HT-29 (cell line): ENCODE data around the gene SH3RF3. TPM values are rescaled to one million over a fixed set of nuclear protein-coding genes. Genes with fewer than 3 reads are reported as not detected.

Experiments used
- DNase-seq: peaks from one replicate; pipeline ENCODE4 v3.0.0-alpha.2; 2015; ENCODE audit warnings: low spot score
- total RNA-seq: library from RNA; depleted of rRNA; stranded (reverse); fragments of >200 nt; shearing (Covaris generic); gene quantifications from 2 replicates; pipeline ENCODE4 v1.2.3, GENCODE V29; 2014

SH3RF3 gene
- total RNA-seq, 1 experiment from 2014 or later, result 0.05 TPM

DNA sequence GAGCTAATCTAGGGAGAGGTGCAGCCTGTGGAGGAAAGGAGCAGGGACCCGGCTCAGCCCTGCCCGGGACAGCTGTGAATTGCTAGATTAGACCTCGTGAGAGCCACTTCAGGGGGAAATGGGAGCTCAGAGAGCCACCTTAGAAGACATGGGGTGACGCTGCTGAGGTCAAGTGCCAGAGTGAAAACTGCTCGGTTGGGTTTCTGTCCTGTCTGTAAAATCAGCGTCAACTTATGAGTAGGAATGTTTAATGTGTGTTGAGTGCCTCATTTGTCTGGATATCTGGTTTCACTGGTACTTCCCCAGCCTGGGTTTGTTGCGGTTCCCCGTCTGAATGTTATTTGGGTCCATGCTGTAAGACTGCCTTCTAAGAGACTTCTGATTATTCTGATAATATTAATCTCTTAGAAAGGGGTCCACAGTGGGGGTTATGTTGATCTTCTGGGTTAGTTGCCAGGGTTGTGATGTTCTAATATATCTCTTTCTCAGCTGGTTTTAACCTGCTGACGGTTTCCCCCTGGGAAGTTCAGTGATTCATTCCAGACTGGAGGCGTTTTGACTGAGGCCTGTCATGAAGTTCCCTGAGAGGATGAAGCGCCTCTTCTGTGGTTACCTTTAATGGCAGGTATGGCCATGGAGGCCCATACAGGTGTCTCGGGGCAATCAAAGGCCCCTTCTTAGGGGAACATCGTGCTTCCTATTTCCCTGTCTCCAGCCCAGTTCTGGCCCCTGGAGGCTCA is 175.9 kb downstream of the SH3RF3 start:
- no peak for DNase-seq

DNA sequence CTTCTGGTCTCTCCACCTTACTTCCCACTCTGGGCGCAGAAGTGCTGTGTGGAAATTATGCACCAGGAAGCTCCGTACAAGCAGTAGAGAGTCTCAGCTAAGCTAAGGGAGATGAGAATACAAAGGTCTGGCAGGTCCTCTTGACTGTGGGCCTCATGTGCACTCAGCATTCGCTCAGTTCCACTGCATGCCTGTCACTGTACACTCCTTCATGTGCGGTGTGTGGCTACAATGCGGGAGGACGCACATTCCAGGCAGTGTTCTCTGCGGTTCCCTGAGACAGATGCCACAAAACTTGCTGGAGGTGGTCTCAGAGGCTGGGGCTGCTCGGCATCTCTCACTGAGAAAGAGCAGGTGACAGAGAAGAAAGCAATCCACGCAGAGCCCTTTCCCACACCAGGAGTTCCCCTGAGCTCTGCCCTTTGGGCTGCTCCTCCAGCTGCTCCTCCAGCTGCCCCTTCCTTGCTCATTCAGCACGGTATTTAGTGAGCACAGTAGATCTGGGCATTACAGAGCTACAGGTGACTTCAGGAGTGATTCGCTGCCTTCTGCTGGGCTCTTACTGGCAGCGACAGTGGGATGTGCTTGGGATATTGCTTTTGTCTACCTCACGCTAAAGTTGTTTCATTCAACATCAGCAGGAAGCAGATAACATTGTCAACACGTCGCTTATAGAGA is 176.6 kb downstream of the SH3RF3 start:
- DNase-seq, result no peak

- no peak for DNase-seq
Measured at GRCh38 chr2:109306190-109306589, 177.2 kb downstream of the SH3RF3 start.

- DNase-seq, result no peak
Measured at GRCh38 chr2:109311771-109312170, 182.8 kb downstream of the SH3RF3 start.

- DNase-seq, result no peak
Measured at GRCh38 chr2:109312902-109313301, 183.9 kb downstream of the SH3RF3 start.

GRCh38 chr2:109313343-109313742 is 184.3 kb downstream of the SH3RF3 start:
- no peak for DNase-seq

GRCh38 chr2:109316091-109316490 is 187.1 kb downstream of the SH3RF3 start:
- DNase-seq, result no peak

DNA sequence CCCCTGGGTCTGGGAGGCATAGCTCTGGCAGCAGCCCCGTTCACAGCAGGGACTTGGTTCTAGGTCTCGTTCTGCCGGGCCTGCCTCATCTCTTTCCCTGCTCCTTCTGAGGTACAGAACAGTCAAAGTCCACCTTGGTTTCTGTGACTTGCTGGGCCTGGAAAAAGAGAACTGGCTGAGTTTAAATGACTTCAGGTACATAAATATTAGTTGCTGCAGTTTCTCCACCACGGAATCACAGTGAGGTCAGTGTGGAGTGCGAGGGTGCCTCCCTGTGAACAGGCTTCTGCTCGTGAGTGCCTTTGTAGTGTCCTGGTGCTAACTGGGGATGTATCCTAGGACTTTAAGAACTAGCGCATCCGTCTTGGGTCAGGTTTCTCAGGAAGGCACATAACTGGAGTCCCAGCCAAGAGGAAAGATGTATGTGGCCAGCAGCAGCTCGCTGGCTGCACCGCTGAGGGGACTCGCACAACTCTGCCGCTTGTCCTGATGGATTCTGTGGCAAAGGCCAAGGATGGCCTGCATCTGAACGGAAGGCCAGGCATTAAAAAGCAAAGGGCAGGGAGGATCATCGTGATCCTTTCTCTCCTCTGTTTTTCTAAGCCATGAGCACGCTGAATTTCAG is 188.6 kb downstream of the SH3RF3 start:
- no peak for DNase-seq

DNA sequence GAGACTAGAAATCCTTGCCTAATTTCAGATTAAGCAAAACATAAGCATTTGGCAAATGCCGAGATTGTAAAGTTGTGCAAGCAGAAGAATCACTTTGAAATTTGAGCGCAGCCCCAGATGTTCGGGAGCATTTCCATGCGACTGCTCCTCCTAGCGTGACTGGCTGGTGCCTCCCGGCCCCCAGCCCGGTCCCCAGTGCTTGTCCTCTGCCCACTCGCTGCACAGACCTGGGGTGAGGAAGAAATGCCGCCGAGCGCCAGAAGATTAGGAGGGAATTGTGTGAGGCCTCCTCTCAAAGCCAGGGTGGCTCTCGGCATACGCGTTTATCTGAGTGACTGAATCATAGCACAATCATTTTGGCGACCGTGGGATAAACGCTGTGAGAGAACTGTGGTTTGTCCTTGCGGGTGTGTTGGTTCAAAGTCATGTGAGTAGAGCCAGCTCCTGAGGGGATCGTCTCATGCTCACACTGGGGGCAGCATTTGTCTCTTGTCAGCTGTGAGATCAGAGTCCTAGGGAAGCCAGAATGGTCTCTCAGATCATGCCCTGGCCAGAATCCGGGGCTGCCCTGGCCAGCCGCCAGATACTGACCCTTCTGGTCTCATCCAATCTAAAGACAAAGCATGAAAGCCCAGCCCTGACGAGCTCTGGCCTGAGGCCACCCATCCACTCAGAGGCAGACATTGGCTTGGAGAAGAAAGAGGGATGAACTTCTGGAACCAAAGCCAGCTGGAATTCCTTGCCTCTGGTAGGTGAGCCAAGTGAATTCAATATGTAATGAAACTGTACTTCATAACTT is 189.3 kb downstream of the SH3RF3 start:
- DNase-seq, result no peak

- no peak for DNase-seq
Measured at GRCh38 chr2:109318949-109319342, 189.9 kb downstream of the SH3RF3 start.

DNA sequence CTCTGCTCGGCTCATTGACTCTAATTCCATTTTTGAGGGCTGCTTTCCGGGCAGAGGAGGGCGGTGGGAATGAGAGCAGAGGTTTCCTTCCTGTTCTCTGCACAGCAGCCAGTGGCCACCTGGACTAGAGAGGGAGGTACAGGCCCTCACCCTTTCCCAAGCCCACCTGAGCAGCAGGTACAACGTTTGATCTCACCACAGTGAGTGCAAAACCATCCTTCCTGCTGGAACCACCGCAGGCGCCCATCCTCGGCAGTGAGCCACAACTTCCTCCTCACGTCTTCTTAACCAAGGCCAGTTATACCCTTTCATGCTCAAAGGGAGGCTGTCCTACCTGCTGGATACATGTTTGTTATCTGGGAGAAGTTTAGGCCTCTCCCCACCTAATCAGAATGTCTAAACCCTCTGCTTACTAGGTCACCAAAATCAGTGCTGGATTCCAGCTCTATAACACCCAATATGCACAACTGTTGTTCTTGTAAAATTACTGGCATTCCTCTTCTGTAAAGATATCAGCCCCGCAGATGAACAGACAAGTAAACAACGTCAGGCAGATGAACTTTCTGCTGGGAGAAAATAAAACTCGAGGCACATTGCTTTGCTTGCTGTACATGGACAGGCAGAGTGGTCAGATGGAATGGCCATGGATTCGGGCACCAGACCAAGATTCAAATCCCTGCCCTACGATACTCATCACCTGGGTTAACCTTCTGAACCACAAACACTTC is 191.4 kb downstream of the SH3RF3 start:
- DNase-seq, result no peak

DNA sequence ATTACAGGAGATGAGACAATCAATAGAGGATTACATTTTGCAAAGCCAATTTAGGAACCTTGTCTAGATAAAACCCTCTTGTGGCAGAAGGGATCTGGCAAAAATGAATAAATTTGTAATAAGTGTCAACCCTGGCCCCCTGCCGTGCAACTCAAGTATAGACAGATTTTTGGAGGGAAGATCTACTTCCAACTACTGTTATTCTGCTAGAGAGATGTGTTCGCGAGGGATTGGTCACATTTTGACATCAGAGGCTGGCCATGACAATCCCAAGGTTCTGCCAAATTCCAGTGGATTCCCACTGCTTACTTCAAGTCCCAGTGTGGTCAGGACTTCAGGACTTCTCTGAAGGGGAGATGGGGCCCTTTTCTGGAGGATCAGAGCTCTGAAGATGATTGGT is 192.6 kb downstream of the SH3RF3 start:
- no peak for DNase-seq

DNA sequence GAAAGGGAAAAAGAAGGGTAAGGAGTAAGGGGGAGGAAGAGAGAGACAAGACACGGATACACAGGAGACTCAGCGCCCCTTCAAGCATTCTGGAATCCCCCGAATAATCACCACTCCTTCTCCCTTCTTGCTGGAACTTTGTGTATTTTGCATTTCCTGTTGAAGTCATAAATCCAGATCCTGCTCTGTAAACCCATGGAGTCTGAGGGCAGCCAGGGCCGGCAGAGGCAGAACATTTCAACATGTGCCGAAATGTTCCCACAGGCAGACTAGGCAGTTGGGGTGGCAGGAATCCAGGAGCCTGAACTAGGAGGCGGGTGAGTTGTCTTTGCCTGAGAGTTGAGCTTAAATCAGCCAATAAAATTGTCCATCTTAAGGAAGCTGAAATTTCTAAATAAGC is 193.1 kb downstream of the SH3RF3 start:
- no peak for DNase-seq

GRCh38 chr2:109322641-109323040 is 193.6 kb downstream of the SH3RF3 start:
- DNase-seq, result no peak

- DNase-seq, result no peak
Measured at GRCh38 chr2:109324861-109325260, 195.9 kb downstream of the SH3RF3 start.

GRCh38 chr2:109325570-109325969 is 196.6 kb downstream of the SH3RF3 start:
- DNase-seq, result no peak

DNA sequence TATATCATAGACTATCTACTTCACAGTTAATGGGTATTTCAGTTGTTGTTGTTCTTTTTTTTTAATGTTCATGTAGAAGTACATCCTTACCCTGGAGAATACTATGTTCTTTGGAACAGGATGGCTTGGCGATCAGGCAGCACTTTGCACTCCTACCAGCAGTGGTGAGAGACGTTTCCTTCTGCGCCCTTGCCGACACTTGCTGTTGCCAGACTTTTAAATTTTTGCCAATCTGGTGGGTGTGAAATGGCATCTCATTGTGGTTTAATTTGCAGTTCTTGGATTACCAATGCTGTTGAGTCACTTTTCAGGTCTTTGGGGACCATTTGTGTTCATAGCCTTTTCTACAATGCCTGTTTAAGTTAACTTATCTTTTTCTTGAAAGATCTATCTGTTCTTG is 197.3 kb downstream of the SH3RF3 start:
- DNase-seq, result no peak

DNA sequence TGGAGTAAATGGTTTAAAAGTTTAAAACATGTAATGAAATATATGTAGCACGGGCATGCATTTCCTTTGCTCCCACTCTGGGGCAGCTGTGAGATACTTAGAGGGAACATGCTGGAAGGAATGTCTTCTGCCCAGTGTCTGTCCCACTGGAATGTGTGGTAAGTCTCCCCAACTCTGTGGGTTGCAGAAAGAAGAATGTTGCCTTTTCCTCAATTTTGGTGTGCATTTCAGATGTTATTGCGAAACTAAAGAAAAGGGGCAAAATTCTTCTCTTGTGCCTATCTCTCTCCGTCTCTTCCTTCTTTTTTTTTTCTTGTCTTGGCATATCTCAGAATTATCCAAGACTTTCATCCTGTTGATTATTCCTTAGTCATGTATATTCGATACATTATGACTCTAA is 201.1 kb downstream of the SH3RF3 start:
- no peak for DNase-seq

- no peak for DNase-seq
Measured at GRCh38 chr2:109331081-109331480, 202.1 kb downstream of the SH3RF3 start.

GRCh38 chr2:109331896-109332848 is 203.2 kb downstream of the SH3RF3 start:
- DNase-seq, result peak; percentile 25
